Activated CD8-positive, alpha-beta T cell treated with anti-CD3 and anti-CD28 coated beads for 36 hours (primary cell): ENCODE results near the gene ARHGAP1. TPM values are rescaled to one million over a fixed set of nuclear protein-coding genes. Genes with fewer than 3 reads are reported as not detected.

Experiments
- ATAC-seq: fragments of 200-7000 bp; cut with Tn5 transposase; one replicate; pipeline ENCODE4 v1.10.0; 2021; ENCODE audit warnings: mild to moderate bottlenecking, moderate library complexity
- CTCF ChIA-PET: fragments of 350-600 bp; sonication (Branson Sonifier 250); formaldehyde crosslinking; loops from one replicate; lab custom pipeline; 2021; ENCODE audit warnings: antibody characterized with exemption; lab: Charles Lee
- POLR2A ChIA-PET: fragments of 350-600 bp; sonication (Branson Sonifier 250); formaldehyde crosslinking; loops from one replicate; lab custom pipeline; 2021; ENCODE audit warnings: antibody characterized with exemption; lab: Charles Lee
- DNase-seq: peaks from one replicate; pipeline ENCODE4 v3.0.0-alpha.2; 2020
- H3K27ac Mint-ChIP-seq: one replicate; pipeline ENCODE4 v1.8.0; 2021; ENCODE audit warnings: mild to moderate bottlenecking, mixed read lengths
- H3K27me3 Mint-ChIP-seq: one replicate; pipeline ENCODE4 v1.8.0; 2021; ENCODE audit warnings: mixed read lengths
- H3K36me3 Mint-ChIP-seq: one replicate; pipeline ENCODE4 v1.8.0; 2021; ENCODE audit warnings: low read depth, mixed read lengths
- H3K4me1 Mint-ChIP-seq: one replicate; pipeline ENCODE4 v1.8.0; 2021; ENCODE audit warnings: low read depth, mixed read lengths
- H3K4me3 Mint-ChIP-seq: one replicate; pipeline ENCODE4 v1.8.0; 2021; ENCODE audit warnings: mild to moderate bottlenecking, moderate library complexity, mixed read lengths
- H3K9me3 Mint-ChIP-seq: one replicate; pipeline ENCODE4 v1.8.0; 2021; ENCODE audit warnings: mixed read lengths
- CTCF ChIP-seq: fragments of 200-600 bp; IDR thresholded peaks from one replicate; pipeline ENCODE4 v1.8.0; 2022; ENCODE audit warnings: antibody characterized with exemption, mild to moderate bottlenecking
- intact Hi-C: fragments of 100-400 bp; cut with micrococcal nuclease; formaldehyde crosslinking; loops from one replicate; pipeline ENCODE4 v1.10.0; 2022
- total RNA-seq, 2 experiments: library from RNA; stranded (reverse); gene quantifications; one replicate each; pipeline ENCODE4 v1.2.3, GENCODE V29; 2021

The ARHGAP1 gene
- total RNA-seq, 2 experiments from 2014 or later: 32.7 to 34.5 TPM

- Mint-ChIP-seq H3K4me1 (peaks cover 3% of the 10 kb centered on the region), H3K9me3 (no peaks in the 10 kb centered on the region), H3K27me3 (no peaks in the 10 kb centered on the region), H3K27ac (peak overlapping the region; percentile 45), H3K4me3 (no peak overlapping the region), H3K36me3 (peaks cover 7% of the 10 kb centered on the region)
- ChIA-PET CTCF (no interaction called here), POLR2A (interaction anchor here (1.4 to 1.7 kb wide), 2 partner anchors 16 kb away, joined by 3 to 5 read pairs; no protein-coding TSS in a partner anchor)
- TF ChIP-seq CTCF: no peak
- no peak for ATAC-seq
- no peak for DNase-seq
- intact Hi-C loops: no loop called here
These were observed 9.7 kb downstream of the ARHGAP1 start for GRCh38 chr11:46690702-46691101.

- intact Hi-C loops: no loop called here
- no peak for DNase-seq
- Mint-ChIP-seq H3K9me3 (no peaks in the 10 kb centered on the region), H3K27me3 (no peaks in the 10 kb centered on the region), H3K27ac (peak overlapping the region; percentile 39), H3K36me3 (peaks cover 4% of the 10 kb centered on the region), H3K4me1 (no peaks in the 10 kb centered on the region), H3K4me3 (no peak overlapping the region)
- ATAC-seq: no peak
- TF ChIP-seq CTCF: no peak
- ChIA-PET POLR2A (interaction anchor here (0.6 to 1.3 kb wide), 4 partner anchors 11 to 21 kb away, joined by 3 read pairs; partner anchors contain the start of gene ARHGAP1), CTCF (interaction anchor here (1.0 to 1.6 kb wide), 2 partner anchors 13 to 16 kb away, joined by 3 to 8 read pairs; no protein-coding TSS in a partner anchor)
These were observed 13.3 kb downstream of the ARHGAP1 start for GRCh38 chr11:46686886-46687795.

- ChIA-PET POLR2A (interaction anchor here (0.6 to 2.2 kb wide), 2 partner anchors 10 to 16 kb away, joined by 3 to 9 read pairs; partner anchors contain the start of genes ARHGAP1 and ZNF408), CTCF (interaction anchor here (0.9 to 1.3 kb wide), 2 partner anchors 9 to 477 kb away, joined by 3 read pairs; no protein-coding TSS in a partner anchor)
- ATAC-seq (no peak), DNase-seq (no peak)
- TF ChIP-seq CTCF: no peak
- Mint-ChIP-seq H3K4me1 (no peaks in the 10 kb centered on the region), H3K4me3 (no peak overlapping the region), H3K27ac (no peak overlapping the region), H3K27me3 (no peaks in the 10 kb centered on the region), H3K9me3 (no peaks in the 10 kb centered on the region), H3K36me3 (peaks cover 7% of the 10 kb centered on the region)
- intact Hi-C loops: no loop called here
These were observed 16.1 kb downstream of the ARHGAP1 start for GRCh38 chr11:46684367-46684766.

- Mint-ChIP-seq H3K36me3 (peaks cover 8% of the 10 kb centered on the region), H3K9me3 (no peaks in the 10 kb centered on the region), H3K4me1 (no peaks in the 10 kb centered on the region), H3K27me3 (no peaks in the 10 kb centered on the region), H3K27ac (no peak overlapping the region), H3K4me3 (no peak overlapping the region)
- ChIA-PET CTCF (interaction anchor here (1.3 kb wide), 1 partner anchor 8 kb away, joined by 3 read pairs; no protein-coding TSS in a partner anchor), POLR2A (interaction anchor here (1.5 to 2.2 kb wide), 2 partner anchors 8 to 18 kb away, joined by 3 to 9 read pairs; partner anchors contain the start of genes ARHGAP1 and ZNF408)
- DNase-seq: no peak
- TF ChIP-seq CTCF: no peak
- ATAC-seq: no peak
- intact Hi-C loops: no loop called here
These were observed 17.4 kb downstream of the ARHGAP1 start for GRCh38 chr11:46682773-46683752.
